Measurements from ENCODE around the gene IFFO2.

Gene IFFO2

DNA sequence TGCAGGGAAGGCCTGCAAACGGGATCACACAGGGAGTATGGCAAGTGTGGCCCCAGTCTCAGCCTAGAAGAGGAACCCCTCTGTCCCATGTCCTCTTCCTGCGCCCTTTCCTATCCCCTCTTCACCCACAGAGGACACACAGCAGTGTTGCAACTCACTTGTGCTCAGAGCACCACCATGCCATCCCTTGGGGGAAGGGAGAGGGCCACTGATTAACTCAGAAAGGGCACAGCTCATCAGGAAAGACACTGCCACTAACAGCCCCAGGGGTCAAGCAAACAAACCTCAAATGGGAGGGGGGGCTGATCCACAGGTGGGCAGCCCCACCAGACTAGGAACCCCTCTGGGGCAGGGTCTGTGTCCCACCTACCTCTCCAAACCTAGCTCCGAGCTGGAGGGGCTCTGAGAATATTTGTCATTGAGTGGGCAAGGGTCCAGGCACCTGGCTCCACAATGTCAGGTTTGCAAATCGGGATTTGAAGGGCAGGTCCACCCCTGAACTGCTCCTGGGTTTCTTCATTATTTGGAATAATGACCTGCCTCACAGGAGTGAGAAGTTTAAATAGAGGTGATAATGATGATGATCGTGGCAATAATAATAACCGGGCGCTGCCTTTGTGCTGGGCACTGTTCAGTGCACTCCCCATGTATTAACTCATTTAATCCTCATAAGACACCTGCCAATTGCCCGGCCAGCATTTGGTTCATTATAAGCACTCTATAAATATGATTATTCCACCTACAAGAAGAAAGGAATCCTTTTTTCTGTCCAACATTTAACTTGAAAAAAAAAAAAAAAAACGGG lies 55.1 kb downstream of the IFFO2 start:
- H3K4me2 ChIP-seq (ENCODE audit: low read length) = no peak overlapping the region
- H3K27me3 ChIP-seq (ENCODE audit: insufficient read depth, low read length) = peaks cover 12% of the 10 kb centered on the region; the same call in 1 of the 2 replicates
- H3K79me2 ChIP-seq (ENCODE audit: insufficient read depth, low read length) = no peaks in the 10 kb centered on the region
- no peak for TF ChIP-seq EZH2 (IDR thresholded peaks at IDR 0.05; ENCODE audit: borderline replicate concordance, low read length)
- TF ChIP-seq, protein P1, sequence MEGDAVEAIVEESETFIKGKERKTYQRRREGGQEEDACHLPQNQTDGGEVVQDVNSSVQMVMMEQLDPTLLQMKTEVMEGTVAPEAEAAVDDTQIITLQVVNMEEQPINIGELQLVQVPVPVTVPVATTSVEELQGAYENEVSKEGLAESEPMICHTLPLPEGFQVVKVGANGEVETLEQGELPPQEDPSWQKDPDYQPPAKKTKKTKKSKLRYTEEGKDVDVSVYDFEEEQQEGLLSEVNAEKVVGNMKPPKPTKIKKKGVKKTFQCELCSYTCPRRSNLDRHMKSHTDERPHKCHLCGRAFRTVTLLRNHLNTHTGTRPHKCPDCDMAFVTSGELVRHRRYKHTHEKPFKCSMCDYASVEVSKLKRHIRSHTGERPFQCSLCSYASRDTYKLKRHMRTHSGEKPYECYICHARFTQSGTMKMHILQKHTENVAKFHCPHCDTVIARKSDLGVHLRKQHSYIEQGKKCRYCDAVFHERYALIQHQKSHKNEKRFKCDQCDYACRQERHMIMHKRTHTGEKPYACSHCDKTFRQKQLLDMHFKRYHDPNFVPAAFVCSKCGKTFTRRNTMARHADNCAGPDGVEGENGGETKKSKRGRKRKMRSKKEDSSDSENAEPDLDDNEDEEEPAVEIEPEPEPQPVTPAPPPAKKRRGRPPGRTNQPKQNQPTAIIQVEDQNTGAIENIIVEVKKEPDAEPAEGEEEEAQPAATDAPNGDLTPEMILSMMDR (IDR thresholded peaks at IDR 0.05; ENCODE audit: low read length) = no peak
- H3K4me3 ChIP-seq (ENCODE audit: low read depth, low read length, poor library complexity, severe bottlenecking) = no peak overlapping the region
- H3K36me3 ChIP-seq (ENCODE audit: insufficient read depth, low read length) = no peaks in the 10 kb centered on the region
- H4K20me1 ChIP-seq (ENCODE audit: insufficient read depth, low read length) = no peaks in the 10 kb centered on the region
- H3K9ac ChIP-seq (ENCODE audit: low read length) = no peak overlapping the region
- no peaks in the 10 kb centered on the region for H3K4me1 ChIP-seq (ENCODE audit: insufficient read depth, low read length, severe bottlenecking)
- no peaks in the 10 kb centered on the region for H3K9me2 ChIP-seq (ENCODE audit: low read depth, low read length)
- no peaks in the 10 kb centered on the region for H3F3A ChIP-seq (ENCODE audit: insufficient read depth, low read length)
- no peaks in the 10 kb centered on the region for H3K9me3 ChIP-seq (ENCODE audit: low read length)
- no peak overlapping the region for H2AFZ ChIP-seq (ENCODE audit: low read length)
- H3K27ac ChIP-seq (ENCODE audit: low read depth, low read length, poor library complexity, severe bottlenecking) = no peak overlapping the region

DNA sequence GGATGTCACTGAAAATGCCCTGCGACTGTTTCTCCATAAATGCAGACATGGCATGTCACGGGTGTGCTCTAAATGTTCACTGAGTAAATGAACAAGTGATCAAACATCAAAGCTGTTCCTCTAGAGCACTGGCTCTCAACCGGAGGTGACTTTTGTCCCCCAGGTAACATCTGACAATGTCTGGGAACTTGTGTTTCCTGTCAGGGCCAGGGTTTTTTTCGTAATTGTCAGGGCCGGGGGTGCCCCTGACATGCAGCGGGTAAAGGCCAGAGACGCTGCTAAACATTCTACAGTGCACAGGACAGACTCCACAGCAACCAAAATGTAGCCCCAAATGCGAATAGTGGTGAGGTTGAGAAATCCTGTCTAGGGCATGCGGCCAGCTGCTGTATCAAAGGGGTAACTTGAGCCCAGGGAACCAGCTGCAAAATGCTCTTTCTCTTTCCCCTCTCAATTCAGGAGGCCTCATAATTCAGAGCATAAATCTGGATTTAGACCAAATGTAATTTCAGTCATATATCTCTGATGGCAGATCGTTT lies 56.1 kb downstream of the IFFO2 start:
- Histone ChIP-seq H3K4me2 (ENCODE audit: low read length) (no peak overlapping the region), H2AFZ (ENCODE audit: low read length) (no peak overlapping the region), H3K9me3 (ENCODE audit: low read length) (no peaks in the 10 kb centered on the region), H3K4me1 (ENCODE audit: insufficient read depth, low read length, severe bottlenecking) (no peaks in the 10 kb centered on the region), H3K27ac (ENCODE audit: low read depth, low read length, poor library complexity, severe bottlenecking) (no peak overlapping the region), H3K79me2 (ENCODE audit: insufficient read depth, low read length) (no peaks in the 10 kb centered on the region), H3K27me3 (ENCODE audit: insufficient read depth, low read length) (peaks cover 12% of the 10 kb centered on the region; the same call in 1 of the 2 replicates), H3K4me3 (ENCODE audit: low read depth, low read length, poor library complexity, severe bottlenecking) (no peak overlapping the region), H3F3A (ENCODE audit: insufficient read depth, low read length) (no peaks in the 10 kb centered on the region), H4K20me1 (ENCODE audit: insufficient read depth, low read length) (no peaks in the 10 kb centered on the region), H3K9ac (ENCODE audit: low read length) (no peak overlapping the region), H3K9me2 (ENCODE audit: low read depth, low read length) (no peaks in the 10 kb centered on the region), H3K36me3 (ENCODE audit: insufficient read depth, low read length) (no peaks in the 10 kb centered on the region)
- no peak for TF ChIP-seq EZH2 (IDR thresholded peaks at IDR 0.05; ENCODE audit: borderline replicate concordance, low read length)
- TF ChIP-seq, protein P1 (IDR thresholded peaks at IDR 0.05; ENCODE audit: low read length) = no peak

- no peak overlapping the region for H3K9ac ChIP-seq (ENCODE audit: low read length)
- H3F3A ChIP-seq (ENCODE audit: insufficient read depth, low read length) = no peaks in the 10 kb centered on the region
- no peaks in the 10 kb centered on the region for H3K9me2 ChIP-seq (ENCODE audit: low read depth, low read length)
- TF ChIP-seq EZH2 (IDR thresholded peaks at IDR 0.05; ENCODE audit: borderline replicate concordance, low read length) = no peak
- TF ChIP-seq, protein P1 (IDR thresholded peaks at IDR 0.05; ENCODE audit: low read length) = no peak
- H3K27me3 ChIP-seq (ENCODE audit: insufficient read depth, low read length) = peaks cover 12% of the 10 kb centered on the region; the same call in 1 of the 2 replicates
- H4K20me1 ChIP-seq (ENCODE audit: insufficient read depth, low read length) = no peaks in the 10 kb centered on the region
- H3K27ac ChIP-seq (ENCODE audit: low read depth, low read length, poor library complexity, severe bottlenecking) = no peak overlapping the region
- no peaks in the 10 kb centered on the region for H3K9me3 ChIP-seq (ENCODE audit: low read length)
- no peaks in the 10 kb centered on the region for H3K36me3 ChIP-seq (ENCODE audit: insufficient read depth, low read length)
- no peak overlapping the region for H3K4me3 ChIP-seq (ENCODE audit: low read depth, low read length, poor library complexity, severe bottlenecking)
- no peaks in the 10 kb centered on the region for H3K4me1 ChIP-seq (ENCODE audit: insufficient read depth, low read length, severe bottlenecking)
- H3K79me2 ChIP-seq (ENCODE audit: insufficient read depth, low read length) = no peaks in the 10 kb centered on the region
- H3K4me2 ChIP-seq (ENCODE audit: low read length) = no peak overlapping the region
- no peak overlapping the region for H2AFZ ChIP-seq (ENCODE audit: low read length)
Measured at GRCh38 chr1:18899363-18900049, 57.0 kb downstream of the IFFO2 start.

All from OCI-LY1 (cell line).